GM19395 (cell line): ENCODE measurements around the gene DAG1.
A peak's percentile ranks its signal among the peaks of the same experiment; 100 is the strongest.
"Not testable (repeated sequence)": the region's sequence is repeated elsewhere in the genome, so short reads cannot be mapped to it uniquely, and the experiment has no call there.

Experiments
- ATAC-seq: cut with Tn5 transposase; IDR thresholded peaks from one replicate; pipeline ENCODE4 v1.9.1; 2021; ENCODE audit warnings: mild to moderate bottlenecking, moderate library complexity; ENCODE audit not compliant: unreplicated experiment

The DAG1 gene

DNA sequence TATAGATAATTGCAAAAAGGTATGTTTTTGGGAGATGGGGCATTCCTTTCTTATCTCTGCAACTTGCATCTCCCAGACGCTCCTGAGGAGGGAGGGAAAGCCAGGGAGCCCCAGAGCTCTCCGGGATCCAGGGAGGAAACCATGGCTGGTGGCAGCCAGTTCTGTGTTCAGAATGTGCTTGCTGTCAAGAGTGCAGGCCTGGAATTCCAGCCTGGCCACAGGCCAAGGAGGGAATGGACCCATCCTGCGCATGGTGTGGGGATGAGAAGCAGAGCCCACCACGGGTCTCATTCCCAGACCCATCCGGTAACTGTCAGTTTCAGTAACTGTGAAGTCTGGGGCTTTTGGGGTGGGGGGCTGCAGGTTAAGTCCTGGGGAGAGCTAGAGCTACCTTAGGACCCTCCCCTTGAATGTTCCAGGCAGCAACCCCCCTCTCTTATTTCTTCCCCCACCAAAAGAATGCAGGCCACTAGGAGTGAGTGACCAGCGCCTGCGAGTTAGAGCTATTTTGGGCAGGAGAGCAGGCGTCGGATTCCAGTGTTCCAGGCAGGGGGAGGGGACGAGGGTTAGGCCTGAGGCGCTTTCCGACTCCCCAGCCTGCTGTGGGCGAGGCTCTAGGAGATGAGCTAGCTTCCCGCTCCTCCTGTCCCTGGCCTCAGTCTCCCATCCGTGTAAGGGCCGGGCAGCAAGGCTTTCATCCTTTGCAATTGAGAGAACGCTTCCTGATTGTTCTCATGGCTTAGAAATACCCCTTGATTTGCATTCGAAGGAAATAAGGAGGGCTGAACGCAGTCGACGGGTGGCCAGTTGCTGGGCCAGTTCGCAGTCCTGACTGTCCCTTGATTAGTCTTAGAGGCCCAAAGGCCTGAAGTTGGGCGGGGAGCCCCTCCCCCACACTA, 781 bp upstream of the DAG1 start:
- no peak for ATAC-seq

DNA sequence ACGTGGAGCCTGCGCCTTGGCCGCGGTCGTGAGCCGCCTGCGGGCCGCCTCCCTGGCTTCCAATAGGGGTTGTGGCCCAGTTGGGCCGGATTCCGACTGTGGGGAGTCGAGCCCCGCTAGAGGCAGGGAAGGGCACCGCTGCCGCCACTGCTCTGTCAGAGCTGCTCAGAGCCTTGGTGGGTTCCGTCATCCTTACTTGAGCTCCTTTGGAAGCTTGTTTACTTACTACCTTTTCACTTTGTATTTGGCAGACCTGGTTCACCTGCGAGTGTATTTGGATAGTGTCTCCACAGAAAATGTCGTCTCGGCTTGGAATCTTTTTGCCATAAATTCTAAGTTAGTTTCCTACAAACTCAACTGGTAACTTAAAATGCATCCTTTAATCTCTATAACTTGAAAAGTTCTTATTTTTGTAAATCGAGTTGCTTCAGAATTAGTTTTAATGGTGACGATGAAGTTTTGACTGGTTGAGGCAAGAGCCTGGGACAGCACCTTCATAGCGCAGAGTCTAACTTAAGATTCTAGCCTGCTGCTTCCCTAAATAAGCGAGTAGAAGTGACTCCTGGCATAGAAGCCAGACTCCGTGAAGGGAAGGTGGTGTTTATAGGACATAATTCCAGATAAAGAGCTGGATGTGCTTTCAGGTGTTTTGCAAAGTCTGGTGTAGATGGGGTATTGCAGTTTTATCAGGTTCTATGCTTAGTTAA, 800 bp downstream of the DAG1 start:
- ATAC-seq: peak; percentile 39

DNA sequence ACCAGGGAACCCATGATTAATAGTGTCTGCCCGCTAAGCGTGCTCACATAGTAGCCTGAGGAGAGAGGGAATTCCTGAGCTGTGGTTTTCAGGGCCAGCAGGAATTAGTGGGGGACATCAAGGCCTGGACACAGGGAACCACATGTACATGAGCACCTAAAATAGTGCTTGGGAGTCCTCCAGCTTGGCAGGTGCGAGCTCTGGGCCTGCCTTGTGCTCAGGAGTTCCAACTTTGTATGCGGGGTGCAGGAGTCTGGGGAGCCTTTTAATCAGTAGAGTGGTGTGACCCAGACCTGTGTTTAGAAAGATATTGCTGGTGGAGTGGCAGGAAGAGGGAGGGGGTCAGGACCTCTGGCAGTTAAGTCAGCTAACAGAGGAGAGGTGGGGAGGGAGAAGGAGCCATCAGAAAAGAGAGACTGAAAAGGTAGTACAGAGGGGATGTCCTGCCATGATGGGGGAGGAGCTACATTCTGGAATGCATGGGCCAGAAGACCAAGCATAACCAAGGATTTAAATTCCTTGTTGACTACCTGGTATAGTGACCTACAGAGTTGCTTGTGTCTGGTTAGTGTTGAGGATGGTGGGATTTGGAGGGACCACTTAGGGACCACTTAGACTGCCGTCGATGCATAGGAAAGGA, 1.9 kb downstream of the DAG1 start:
- no peak for ATAC-seq

DNA sequence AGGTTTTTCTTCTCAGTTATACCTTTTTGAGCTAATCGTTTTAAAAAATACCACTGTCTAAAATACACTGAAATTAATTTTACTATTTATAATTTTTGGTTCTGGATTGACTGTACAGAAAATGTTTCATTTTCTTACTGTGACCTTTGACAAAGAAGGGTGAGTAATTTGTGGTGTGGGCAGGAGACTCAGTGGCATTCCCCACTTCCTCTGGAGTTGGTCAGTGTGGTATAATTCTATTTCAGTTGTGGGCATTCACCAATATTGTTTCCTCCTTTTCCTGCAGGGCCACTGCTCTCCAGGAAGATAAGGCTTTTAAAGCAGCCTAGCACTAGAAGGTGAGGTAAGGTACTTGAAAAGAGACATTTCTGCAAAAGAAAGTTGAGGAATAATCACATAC, 6.5 kb downstream of the DAG1 start:
- no peak for ATAC-seq

DNA sequence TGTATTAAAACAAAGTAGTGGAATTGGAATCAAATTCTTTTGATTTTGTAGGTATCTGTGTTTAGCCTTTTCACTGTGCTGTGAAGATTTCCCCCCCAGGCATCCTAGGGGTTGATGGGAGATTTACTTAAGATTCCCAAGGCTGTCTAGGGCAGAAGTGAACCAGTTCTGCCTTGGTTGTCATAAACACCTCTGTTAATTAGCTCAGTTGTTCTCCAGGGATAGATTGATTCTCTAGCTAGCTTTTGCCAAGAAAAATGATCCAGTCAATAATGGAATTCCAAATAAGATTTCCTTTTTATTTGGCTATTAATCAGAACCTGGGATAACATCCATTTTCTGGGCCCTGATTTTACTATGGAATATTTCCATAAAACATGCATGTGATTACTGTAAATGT, 12.7 kb downstream of the DAG1 start:
- ATAC-seq: no peak

DNA sequence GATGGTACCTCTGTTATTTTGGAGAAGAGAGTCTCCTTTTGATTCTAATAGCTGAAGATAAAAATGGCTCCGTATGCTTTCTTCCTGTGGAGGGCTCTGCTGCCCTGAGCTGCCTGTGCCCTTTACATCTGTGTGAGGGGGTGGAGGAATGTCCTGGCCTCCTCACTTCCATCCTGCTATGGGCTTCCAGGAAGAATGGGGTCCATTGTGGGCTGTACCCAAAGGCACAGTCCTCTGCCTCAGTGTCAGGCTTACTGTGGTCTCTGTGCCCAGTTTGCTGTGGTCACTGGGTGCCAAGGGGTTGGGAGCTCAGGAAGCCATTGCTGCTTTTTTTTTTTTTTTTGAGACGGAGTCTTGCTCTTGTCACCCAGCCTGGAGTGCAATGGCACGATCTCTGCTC, 14.4 kb downstream of the DAG1 start:
- ATAC-seq: no peak

DNA sequence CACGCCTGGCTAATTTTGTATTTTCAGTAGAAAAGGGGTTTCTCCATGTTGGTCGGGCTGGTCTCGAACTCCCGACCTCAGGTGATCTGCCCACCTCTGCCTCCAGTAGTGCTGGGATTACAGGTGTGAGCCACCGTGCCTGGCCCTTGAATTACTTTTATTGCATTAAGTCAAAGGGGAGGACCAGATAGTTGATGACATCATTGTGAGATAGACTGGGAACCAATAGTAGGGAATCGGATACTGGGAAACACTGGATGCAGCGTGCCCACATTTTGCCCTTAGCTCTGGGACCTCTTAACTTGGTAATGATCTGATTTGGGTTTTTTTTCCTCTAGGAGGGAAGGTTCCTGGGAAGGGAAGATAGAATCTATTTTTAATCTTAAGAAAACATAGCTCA, 19.2 kb downstream of the DAG1 start:
- no peak for ATAC-seq

DNA sequence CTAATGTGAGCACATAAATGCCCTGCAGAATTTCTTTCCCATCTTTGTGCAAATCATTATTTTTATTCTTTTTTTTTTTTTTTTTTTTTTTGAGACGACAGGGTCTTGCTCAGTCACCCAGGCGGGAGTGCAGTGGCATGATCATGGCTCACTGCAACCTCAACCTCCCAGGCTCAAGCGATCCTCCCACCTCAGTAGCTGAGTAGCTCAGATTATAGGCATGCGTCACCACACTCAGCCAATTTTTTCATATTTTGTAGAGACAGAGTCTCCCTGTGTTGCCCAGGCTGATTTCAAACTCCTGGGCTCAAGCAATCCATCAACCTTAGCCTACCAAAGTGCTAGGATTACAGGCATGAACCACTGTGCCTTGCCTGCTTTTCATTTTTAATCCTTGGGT, 22.9 kb downstream of the DAG1 start:
- no peak for ATAC-seq

DNA sequence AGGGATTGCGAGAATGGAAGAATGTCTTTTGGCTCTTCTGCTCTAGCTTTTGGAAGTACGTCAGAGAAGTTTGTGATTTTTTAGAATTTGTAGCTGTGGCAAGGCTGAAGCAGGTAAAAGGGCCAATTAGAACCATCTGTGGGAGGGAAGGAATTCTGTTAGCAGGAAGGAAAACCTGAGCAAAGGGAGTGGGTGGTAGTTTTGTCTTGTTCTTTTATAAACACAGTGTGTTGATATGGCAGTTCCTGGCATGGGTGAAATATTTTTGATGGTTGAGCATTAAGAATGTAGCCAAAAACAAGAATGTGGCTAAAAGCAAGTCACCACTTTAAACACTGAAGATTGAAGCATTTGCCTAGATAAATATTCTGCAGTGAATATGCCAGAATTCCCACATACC, 23.8 kb downstream of the DAG1 start:
- ATAC-seq: no peak

DNA sequence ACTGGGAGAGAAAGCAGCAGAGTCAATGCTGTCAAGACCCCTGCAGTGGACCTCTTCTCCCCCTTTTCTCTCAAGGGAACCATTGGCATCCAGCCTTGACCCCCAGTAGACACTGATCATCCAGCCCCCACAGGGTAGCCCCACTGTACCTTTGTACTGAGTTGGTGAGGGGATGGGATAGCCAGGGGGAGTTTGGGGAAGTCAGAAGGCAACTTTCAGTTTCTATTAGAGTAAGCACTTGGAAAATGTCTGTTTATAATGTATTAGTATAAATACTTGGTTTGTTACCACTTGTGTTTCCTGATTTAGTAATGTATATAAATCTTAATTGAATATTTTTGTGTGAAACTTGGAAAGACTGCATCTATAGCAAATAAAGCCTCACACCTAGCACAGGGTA, 25.0 kb downstream of the DAG1 start:
- ATAC-seq: no peak

DNA sequence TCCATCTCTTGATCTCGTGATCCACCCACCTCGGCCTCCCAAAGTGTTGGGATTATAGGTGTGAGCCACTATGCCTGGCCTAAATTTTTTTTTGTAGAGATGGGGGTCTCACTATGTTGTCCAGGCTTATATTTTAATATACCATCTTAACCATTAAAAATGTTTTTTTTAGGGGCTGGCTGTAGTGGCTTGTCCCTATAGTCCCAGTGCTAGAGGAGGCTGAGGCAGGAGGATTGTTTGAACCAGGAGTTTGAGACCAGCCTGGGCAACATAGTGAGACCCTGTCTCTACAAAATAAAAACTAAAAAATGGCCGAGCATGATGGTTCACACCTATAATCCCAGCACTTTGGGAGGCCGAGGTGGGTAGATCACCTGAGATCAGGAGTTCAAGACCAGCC, 26.8 kb downstream of the DAG1 start:
- ATAC-seq: not testable (repeated sequence)

DNA sequence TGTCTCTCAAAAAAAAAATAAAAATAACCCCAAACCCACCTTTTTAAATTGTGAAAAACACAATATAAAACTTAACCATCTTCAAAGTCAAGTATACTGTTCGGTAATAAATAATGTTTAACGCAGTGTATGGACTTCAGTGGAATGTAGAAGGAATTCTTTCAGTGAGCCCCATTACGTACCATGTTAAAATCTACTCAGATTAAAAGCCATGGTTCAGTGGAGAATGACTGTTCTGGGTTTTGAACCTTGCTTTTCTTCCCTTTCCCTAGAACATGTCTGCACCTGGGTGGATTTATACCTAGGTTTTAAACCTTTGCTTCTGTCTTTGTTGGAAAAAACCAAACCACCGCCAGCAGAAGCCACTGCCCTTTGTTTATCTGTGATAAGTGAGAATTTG, 27.5 kb downstream of the DAG1 start:
- no peak for ATAC-seq

DNA sequence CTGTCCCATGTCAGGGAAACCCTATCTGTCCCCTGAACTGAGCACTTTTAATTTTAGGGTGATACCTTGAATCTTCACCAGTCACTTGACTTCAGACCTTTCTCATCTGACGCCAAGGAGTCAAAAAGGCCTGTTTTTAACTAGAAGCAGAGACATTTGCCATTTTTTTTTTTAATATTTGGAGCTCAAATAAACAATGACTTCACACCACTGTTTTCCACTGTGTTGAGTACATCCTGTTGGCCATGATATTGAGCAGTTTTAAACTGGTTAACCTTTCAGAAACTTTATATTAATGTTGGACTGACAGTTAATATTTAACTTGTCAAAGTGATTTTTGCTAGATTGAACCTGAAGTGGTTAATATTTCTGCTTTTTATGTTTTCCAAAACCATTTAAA, 28.2 kb downstream of the DAG1 start:
- no peak for ATAC-seq

DNA sequence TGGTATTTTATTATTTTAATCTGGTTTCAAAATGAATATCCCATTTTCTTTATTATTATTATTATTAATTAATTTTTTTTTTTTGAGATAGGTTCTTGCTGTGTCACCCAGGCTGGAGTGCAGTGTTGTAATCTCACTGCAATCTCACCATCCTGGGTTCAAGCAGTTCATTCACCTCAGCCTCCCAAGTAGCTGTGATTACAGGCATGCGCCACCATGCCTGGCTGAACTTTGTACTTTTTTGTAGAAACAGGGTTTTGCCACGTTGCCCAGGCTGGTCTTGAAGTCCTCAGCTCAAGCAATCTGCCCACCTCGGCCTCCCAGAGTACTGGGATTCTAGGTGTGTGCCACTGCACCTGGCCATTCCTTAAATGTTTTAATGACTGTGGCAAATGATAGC, 28.6 kb downstream of the DAG1 start:
- no peak for ATAC-seq

DNA sequence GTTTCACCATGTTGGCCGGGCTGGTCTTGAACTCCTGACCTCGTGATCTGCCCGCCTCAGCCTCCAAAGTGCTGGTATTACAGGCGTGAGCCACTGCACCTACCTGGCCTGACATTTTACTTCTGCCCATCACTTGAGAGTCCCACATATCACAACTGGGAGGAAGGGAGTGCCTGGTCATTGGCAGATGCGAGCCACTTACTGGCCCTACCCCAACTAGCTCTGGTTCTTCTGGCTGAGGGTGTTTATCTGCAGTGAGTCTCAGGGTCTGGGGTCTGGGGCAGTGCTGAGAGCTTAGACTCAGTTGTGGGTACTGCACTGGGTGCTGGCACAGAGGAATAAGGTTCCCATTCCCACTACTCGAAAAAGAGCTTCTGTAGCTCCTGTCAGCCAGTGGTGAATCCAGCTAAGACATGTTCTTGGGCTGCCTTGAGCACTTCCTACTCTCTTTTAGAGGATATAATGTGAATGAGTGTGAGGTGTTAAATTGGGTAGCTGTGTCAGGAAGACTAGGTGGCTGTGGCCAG, 30.2 kb downstream of the DAG1 start:
- ATAC-seq: no peak

DNA sequence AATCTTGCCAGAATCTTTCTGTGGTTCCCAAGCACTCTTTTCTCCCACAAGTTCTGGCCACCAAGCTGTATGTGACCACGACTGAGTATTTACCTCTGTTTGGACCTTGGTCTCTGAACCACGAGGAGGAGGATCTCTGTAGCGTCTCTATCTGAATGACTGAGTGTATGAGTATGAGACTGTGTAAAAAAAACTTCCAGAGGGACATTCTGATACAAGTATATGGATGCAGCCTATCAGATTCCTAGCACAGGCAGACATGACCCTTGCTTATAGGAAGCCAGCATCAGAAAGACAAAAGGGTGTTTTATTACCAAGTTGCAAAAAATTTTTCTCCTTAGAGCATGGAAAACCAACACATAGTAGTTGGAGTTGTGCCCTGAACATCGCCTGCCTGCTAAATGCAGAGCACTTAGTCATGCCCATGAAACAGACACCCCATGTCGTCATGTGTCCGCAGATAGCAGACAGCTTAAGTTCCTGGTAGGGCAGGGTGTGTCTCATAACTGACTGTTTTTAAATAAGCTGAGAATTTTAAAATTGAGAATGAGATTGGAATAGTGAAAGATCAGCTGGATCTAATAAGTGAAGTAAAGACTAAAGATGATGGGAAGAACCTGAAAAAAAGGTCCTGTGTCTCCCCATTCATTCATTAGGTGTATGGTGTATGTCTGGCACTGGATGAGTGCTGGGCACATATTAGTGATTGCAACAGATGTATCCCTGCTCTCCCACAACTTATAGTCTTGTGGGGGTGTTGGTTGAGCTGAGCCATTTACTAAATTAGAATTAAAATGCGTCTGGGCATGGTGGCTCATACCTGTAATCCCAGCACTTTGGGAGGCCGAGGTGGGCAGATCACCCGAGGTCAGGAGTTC, 30.9 kb downstream of the DAG1 start:
- no peak for ATAC-seq

DNA sequence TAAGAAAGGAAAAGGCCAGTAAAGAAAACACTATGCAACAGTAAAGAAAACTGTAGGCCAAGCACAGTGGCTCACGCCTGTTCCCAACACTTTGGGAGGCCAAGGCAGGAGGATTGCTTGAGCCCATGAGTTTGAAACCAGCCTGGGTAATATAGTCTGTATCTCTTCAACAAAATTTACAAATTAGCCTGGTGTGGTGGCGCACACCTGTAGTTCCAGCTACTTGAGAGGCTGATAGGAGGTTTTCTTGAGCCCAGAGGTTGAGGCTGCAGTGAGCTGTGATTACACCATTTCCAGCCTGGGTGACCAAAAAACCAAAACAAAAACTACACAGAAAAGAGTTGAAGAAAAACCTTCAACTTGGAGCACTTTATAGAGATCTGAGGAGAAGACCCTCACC, 31.8 kb downstream of the DAG1 start:
- no peak for ATAC-seq

DNA sequence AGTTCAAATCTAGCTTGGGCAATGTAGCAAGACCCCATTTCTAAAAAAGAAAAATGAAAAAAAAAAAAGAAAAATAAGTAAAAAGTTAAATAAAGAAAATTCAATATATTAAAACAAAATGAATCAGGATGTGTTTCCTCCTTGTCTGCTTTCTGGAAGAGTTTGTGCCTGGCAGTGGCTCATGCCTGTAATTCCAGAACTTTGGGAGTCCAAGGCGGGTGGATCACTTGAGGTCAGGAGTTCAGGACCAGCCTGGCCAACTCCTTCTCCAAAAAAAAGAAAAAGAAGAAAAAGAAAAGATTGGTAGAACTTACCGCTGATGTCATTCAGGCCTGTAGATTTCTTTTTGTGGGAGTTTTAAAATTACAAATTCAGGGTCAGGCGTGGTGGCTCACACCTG, 36.8 kb downstream of the DAG1 start:
- no peak for ATAC-seq

DNA sequence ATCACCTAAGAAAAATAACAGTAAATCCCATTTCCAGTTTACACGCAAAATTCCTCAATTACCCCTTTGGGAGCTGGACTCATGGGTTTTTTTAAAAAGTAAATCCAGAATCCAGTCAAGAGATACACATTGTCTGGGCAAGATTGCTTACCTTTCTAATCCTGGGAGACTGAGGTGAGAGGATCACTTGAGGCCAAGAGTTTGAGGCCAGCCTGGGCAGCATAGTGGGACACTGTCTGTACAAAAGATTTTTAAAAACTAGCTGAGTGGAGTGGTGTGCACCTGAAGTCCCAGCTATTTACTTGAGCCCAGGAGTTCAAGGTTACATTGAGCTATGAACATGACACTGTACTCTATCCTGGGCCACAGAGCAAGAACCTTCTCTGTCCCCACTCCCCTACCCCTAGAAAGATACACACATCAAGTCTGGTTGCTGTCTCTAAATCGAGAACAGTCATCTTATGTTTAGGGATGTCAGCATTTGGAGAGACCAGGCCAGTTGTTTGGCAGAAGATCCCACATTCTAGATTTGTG, 39.0 kb downstream of the DAG1 start:
- no peak for ATAC-seq

DNA sequence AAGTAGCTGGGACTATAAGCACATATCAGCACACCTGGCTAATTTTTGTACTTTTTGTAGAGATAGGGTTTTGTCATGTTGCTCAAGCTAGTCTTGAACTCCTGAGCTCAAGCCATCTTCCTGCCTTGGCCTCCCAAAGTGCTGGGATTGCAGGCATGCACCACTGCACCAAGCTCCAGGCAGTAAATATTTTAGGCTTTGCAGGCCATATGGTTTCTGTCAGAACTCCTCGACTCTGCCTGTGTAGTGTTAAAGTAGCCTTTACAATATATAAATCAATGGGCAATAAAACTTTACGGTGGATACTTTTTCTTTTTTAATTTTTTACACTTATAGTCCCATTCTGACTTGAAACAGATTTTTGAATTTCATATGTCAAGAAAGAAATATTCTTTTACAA, 41.6 kb downstream of the DAG1 start:
- no peak for ATAC-seq
